K562 (cell line): Measurements from ENCODE around the gene THRSP. TPM values are rescaled to one million over a fixed set of nuclear protein-coding genes. Genes with fewer than 3 reads are reported as not detected.

Source experiments
- CEBPG ChIP-seq, 3 experiments: fragments of 200-800 bp in 1 of 3; sonication (Bioruptor generic) in 1 of 3; sonication (generic) in 1 of 3; formaldehyde crosslinking in 1 of 3; IDR thresholded peaks in 2 of 3; conservative IDR thresholded peaks in 1 of 3; 2 replicates each; pipeline versions ENCODE4 v1.6.1 to v1.8.0; 2016 to 2022; ENCODE audit warnings: missing compliant biosample characterization in 2 of 3, missing genetic modification characterization in 2 of 3, mild to moderate bottlenecking in 1 of 3, missing genetic modification reagents in 1 of 3
- CHD4 ChIP-seq: fragments of 200-600 bp; sonication (generic); IDR thresholded peaks from 3 replicates; pipeline ENCODE4 v1.6.1; 2012; ENCODE audit warnings: low read depth, mild to moderate bottlenecking, mixed read lengths, low read length, inconsistent platforms; ENCODE audit not compliant: insufficient read depth, insufficient replicate concordance, poor library complexity, severe bottlenecking
- E2F6 ChIP-seq, 2 experiments: IDR thresholded peaks; 2 replicates each; pipeline ENCODE4 v1.6.1; 2011; ENCODE audit warnings: borderline replicate concordance in 1 of 2, control low read depth in 1 of 2, low read depth in 1 of 2, low read length in 1 of 2, mild to moderate bottlenecking in 1 of 2, mixed read lengths in 1 of 2, moderate library complexity in 1 of 2; ENCODE audit not compliant: insufficient read depth in 1 of 2, insufficient read length in 1 of 2, poor library complexity in 1 of 2, severe bottlenecking in 1 of 2; ENCODE audit errors: extremely low read depth in 1 of 2
- EGR1 ChIP-seq: fragments of 450-650 bp; conservative IDR thresholded peaks from 2 replicates; pipeline ENCODE4 v1.6.1; 2017; ENCODE audit warnings: mild to moderate bottlenecking
- EHMT2 ChIP-seq: fragments of 450-650 bp; IDR thresholded peaks from 2 replicates; pipeline ENCODE4 v1.6.1; 2018; ENCODE audit warnings: antibody characterized with exemption
- EP400 ChIP-seq: fragments of 450-650 bp; IDR thresholded peaks from 2 replicates; pipeline ENCODE4 v1.6.1; 2017; ENCODE audit warnings: antibody characterized with exemption, mild to moderate bottlenecking, moderate library complexity
- ETV5 ChIP-seq: sonication (generic); formaldehyde crosslinking; IDR thresholded peaks from 2 replicates; pipeline ENCODE4 v1.4.0; 2020; ENCODE audit warnings: low read depth, mild to moderate bottlenecking, missing genetic modification reagents
- NONO ChIP-seq, 2 experiments: fragments of 200-400 bp in 1 of 2; fragments of 450-650 bp in 1 of 2; formaldehyde crosslinking in 1 of 2; IDR thresholded peaks; 2 replicates each; pipeline ENCODE4 v1.6.1; 2017; ENCODE audit warnings: low read depth in 2 of 2, mild to moderate bottlenecking in 2 of 2, moderate library complexity in 2 of 2, low read length in 1 of 2
- RAD21 ChIP-seq, 2 experiments: fragments of 250-450 bp in 1 of 2; fragments of 450-650 bp in 1 of 2; sonication (Bioruptor Pico) in 1 of 2; formaldehyde crosslinking in 1 of 2; IDR thresholded peaks in 1 of 2; conservative IDR thresholded peaks in 1 of 2; 2 replicates each; pipeline versions ENCODE4 v1.4.0 to v1.8.0; 2020 to 2022; ENCODE audit warnings: mild to moderate bottlenecking in 2 of 2, moderate library complexity in 1 of 2
- SMARCC2 ChIP-seq: fragments of 450-650 bp; IDR thresholded peaks from 2 replicates; pipeline ENCODE4 v1.6.1; 2017; ENCODE audit warnings: antibody characterized with exemption, moderate library complexity, mild to moderate bottlenecking, low read depth
- SMARCE1 ChIP-seq: fragments of 450-650 bp; IDR thresholded peaks from 2 replicates; pipeline ENCODE4 v1.7.1; 2016; ENCODE audit warnings: mild to moderate bottlenecking
- TEAD4 ChIP-seq, 2 experiments: sonication (generic) in 1 of 2; formaldehyde crosslinking in 1 of 2; IDR thresholded peaks; 2 replicates each; pipeline versions ENCODE4 v1.6.1 to v1.8.0; 2012 to 2022; ENCODE audit warnings: borderline replicate concordance in 1 of 2, inconsistent platforms in 1 of 2, low read length in 1 of 2, mild to moderate bottlenecking in 1 of 2, missing genetic modification reagents in 1 of 2
- XRCC3 ChIP-seq: fragments of 450-650 bp; IDR thresholded peaks from 2 replicates; pipeline ENCODE4 v1.6.1; 2017; ENCODE audit warnings: mild to moderate bottlenecking, moderate library complexity
- polyA plus RNA-seq, 8 experiments: library from polyadenylated mRNA; depleted of rRNA in 4 of 8; stranded (reverse) in 5 of 8; unstranded in 3 of 8; fragments of >200 nt; fragmentation: Nextera tagmentation in 2 of 8; fragmentation: Illumina TruSeq in 1 of 8; extraction: Ambion mirVana in 2 of 8; extraction: Trizol in 1 of 8; gene quantifications; 2 replicates each; pipeline versions ENCODE4 v1.2.1 to v1.2.3, GENCODE V29; 2011 to 2014; ENCODE audit warnings: inconsistent platforms in 1 of 8, missing spikeins in 1 of 8
- total RNA-seq, 7 experiments: library from RNA; depleted of rRNA in 6 of 7; stranded (reverse); fragments of >200 nt in 6 of 7; fragmentation: Illumina TruSeq in 2 of 7; extraction: Trizol in 2 of 7; gene quantifications; 2 replicates each; pipeline versions ENCODE4 v1.2.1 to v1.2.3, GENCODE V29; 2011 to 2021; ENCODE audit warnings: low replicate concordance in 1 of 7
- TF ChIP-seq, protein P1 (sequence below): fragments of 450-650 bp; IDR thresholded peaks from 2 replicates; pipeline ENCODE4 v1.6.1; 2017; ENCODE audit warnings: antibody characterized with exemption, mild to moderate bottlenecking
- TF ChIP-seq, protein P2 (sequence below), 2 experiments: IDR thresholded peaks in 1 of 2; conservative IDR thresholded peaks in 1 of 2; 2 replicates each; pipeline ENCODE4 v1.6.1; 2016; ENCODE audit warnings: low read depth in 2 of 2, mild to moderate bottlenecking in 1 of 2, missing compliant biosample characterization in 1 of 2, missing genetic modification characterization in 1 of 2, moderate library complexity in 1 of 2
- TF ChIP-seq, protein P3 (sequence below): sonication (generic); formaldehyde crosslinking; IDR thresholded peaks from 2 replicates; pipeline ENCODE4 v1.8.0; 2022; ENCODE audit warnings: missing genetic modification reagents, mild to moderate bottlenecking, moderate library complexity, borderline replicate concordance

The THRSP gene
- total and polyA plus RNA-seq, 9 of the 15 experiments (the other 6 are each of a cell fraction or from before 2014, with no cell fraction given), result 0.23 to 0.56 (median 0.31) TPM; not detected in 2

- TF ChIP-seq EGR1, result peak; percentile 34; the same call in 1 of the 2 replicates
- peak; percentile 47; the same call in 1 of the 2 replicates for TF ChIP-seq SMARCC2
- peak; percentile 38; the same call in 1 of the 2 replicates for TF ChIP-seq SMARCE1
- no peak for TF ChIP-seq NONO (IDR thresholded peaks at IDR 0.05; ENCODE audit: low read depth in 2 of 2, low read length in 1 of 2)
- TF ChIP-seq, protein P1, sequence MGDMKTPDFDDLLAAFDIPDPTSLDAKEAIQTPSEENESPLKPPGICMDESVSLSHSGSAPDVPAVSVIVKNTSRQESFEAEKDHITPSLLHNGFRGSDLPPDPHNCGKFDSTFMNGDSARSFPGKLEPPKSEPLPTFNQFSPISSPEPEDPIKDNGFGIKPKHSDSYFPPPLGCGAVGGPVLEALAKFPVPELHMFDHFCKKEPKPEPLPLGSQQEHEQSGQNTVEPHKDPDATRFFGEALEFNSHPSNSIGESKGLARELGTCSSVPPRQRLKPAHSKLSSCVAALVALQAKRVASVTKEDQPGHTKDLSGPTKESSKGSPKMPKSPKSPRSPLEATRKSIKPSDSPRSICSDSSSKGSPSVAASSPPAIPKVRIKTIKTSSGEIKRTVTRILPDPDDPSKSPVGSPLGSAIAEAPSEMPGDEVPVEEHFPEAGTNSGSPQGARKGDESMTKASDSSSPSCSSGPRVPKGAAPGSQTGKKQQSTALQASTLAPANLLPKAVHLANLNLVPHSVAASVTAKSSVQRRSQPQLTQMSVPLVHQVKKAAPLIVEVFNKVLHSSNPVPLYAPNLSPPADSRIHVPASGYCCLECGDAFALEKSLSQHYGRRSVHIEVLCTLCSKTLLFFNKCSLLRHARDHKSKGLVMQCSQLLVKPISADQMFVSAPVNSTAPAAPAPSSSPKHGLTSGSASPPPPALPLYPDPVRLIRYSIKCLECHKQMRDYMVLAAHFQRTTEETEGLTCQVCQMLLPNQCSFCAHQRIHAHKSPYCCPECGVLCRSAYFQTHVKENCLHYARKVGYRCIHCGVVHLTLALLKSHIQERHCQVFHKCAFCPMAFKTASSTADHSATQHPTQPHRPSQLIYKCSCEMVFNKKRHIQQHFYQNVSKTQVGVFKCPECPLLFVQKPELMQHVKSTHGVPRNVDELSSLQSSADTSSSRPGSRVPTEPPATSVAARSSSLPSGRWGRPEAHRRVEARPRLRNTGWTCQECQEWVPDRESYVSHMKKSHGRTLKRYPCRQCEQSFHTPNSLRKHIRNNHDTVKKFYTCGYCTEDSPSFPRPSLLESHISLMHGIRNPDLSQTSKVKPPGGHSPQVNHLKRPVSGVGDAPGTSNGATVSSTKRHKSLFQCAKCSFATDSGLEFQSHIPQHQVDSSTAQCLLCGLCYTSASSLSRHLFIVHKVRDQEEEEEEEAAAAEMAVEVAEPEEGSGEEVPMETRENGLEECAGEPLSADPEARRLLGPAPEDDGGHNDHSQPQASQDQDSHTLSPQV, result peak; percentile 85
- no peak for TF ChIP-seq TEAD4 (IDR thresholded peaks at IDR 0.05; ENCODE audit: low read length)
- TF ChIP-seq TEAD4 (CRISPR knock-in tag; IDR thresholded peaks at IDR 0.05; ENCODE audit: borderline replicate concordance), result no peak
- no peak for TF ChIP-seq ETV5
- TF ChIP-seq, protein P2, sequence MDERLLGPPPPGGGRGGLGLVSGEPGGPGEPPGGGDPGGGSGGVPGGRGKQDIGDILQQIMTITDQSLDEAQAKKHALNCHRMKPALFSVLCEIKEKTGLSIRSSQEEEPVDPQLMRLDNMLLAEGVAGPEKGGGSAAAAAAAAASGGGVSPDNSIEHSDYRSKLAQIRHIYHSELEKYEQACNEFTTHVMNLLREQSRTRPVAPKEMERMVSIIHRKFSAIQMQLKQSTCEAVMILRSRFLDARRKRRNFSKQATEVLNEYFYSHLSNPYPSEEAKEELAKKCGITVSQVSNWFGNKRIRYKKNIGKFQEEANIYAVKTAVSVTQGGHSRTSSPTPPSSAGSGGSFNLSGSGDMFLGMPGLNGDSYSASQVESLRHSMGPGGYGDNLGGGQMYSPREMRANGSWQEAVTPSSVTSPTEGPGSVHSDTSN (CRISPR knock-in tag; IDR thresholded peaks at IDR 0.05; ENCODE audit: low read depth), result no peak
- TF ChIP-seq, protein P2 (tag; conservative IDR thresholded peaks at IDR 0.05; ENCODE audit: low read depth), result no peak
- TF ChIP-seq CEBPG (CRISPR knock-in tag; IDR thresholded peaks at IDR 0.05), result no peak
- TF ChIP-seq CEBPG (tag; conservative IDR thresholded peaks at IDR 0.05 in 1 of 2, IDR thresholded peaks at IDR 0.05 in 1 of 2), result no peak
- TF ChIP-seq CHD4, result no peak
- TF ChIP-seq E2F6 (IDR thresholded peaks at IDR 0.05; ENCODE audit: borderline replicate concordance in 1 of 2, extremely low read depth in 1 of 2, insufficient read depth in 1 of 2, insufficient read length in 1 of 2, low read depth in 1 of 2, low read length in 1 of 2, poor library complexity in 1 of 2, severe bottlenecking in 1 of 2), result peak; percentile 62 to 70
- TF ChIP-seq RAD21 (CRISPR knock-in tag; conservative IDR thresholded peaks at IDR 0.05 in 1 of 2, IDR thresholded peaks at IDR 0.05 in 1 of 2), result peak in 1 of 2 experiments; percentile 47; a peak in 2 of 4 replicates
- TF ChIP-seq EHMT2, result peak; percentile 46; the same call in 1 of the 2 replicates
- TF ChIP-seq, protein P3, sequence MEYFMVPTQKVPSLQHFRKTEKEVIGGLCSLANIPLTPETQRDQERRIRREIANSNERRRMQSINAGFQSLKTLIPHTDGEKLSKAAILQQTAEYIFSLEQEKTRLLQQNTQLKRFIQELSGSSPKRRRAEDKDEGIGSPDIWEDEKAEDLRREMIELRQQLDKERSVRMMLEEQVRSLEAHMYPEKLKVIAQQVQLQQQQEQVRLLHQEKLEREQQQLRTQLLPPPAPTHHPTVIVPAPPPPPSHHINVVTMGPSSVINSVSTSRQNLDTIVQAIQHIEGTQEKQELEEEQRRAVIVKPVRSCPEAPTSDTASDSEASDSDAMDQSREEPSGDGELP (CRISPR knock-in tag), result no peak
- no peak for TF ChIP-seq XRCC3
- TF ChIP-seq EP400, result peak; percentile 53
Observed at GRCh38 chr11:78034623-78035022, 29.0 kb upstream of the THRSP start (continued).
